GM12874 (cell line): ENCODE measurements around the gene CDKN2B.

Experiments
- CTCF ChIP-seq: IDR thresholded peaks from 2 replicates; pipeline ENCODE4 v1.5.1; 2011; ENCODE audit warnings: low read depth, mild to moderate bottlenecking, control low read depth, low read length, moderate library complexity; ENCODE audit not compliant: insufficient read depth

CDKN2B gene

GRCh38 chr9:22050924-22051323, 41.8 kb upstream of the CDKN2B start:
- no peak for TF ChIP-seq CTCF

DNA sequence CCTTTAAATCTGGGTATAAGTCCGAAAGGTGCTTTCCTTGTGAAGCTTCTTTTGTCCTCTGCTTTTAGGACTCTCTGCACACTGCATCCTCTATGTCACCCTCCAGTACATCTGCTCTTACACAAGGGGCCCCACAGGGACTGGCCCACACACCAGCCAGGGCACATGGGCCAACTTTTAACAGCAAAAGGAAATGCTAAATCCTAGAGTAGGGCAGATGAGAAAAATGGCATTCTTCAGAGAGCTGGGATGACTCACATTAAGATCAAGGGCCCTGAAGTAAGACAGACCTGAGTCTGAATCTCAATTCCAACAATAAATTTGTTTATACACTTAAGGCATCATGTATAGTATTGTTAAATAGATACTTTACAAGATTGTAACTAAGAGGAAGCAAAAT, 40.3 kb upstream of the CDKN2B start:
- no peak for TF ChIP-seq CTCF

- no peak for TF ChIP-seq CTCF
Observed at GRCh38 chr9:22047596-22047995, 38.5 kb upstream of the CDKN2B start.

DNA sequence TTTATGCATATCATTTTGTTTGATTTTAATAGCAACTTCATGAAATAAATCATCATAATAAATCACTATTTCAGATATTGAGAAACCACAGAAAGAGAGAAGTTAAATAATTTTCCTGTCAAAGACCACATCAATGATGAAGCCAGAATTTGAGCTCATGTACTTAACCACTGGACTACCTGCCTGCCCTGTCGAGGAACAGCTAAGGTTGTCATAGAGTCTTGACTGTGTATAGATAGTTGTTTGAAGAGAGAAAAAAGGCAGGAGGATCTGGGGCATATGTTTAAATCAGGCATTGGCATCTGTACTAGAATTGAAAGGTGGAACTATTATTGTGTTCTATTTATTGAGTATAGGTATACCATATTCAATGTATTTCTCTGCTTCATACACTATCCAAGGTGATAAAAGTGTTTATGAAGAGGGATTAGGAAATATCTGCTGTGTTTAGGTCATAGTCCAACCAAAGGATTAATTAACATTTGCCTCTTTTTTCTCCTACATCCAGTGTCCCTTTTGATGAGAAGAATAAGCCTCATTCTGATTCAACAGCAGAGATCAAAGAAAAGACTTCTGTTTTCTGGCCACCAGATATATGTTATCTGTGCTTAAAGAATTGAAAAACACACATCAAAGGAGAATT, 37.3 kb upstream of the CDKN2B start:
- TF ChIP-seq CTCF: no peak

DNA sequence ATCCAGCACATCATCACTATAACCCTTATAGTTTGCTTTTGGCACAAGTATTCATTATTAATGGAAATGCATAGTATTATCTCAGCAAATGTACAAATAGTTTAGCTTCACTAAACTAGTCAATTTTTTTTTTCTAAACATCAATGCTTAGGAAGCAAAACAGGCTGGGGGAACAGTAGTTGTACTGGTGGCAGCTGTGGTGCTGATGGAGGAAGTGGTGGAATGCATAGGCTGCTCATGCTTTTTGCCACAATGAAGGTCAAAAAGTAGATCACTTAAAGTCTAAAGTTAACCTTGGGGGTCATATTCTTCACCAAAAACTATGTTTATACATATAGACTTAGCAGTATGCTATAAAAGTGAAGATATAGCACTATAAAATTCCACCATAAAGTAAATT, 36.3 kb upstream of the CDKN2B start:
- TF ChIP-seq CTCF: no peak

DNA sequence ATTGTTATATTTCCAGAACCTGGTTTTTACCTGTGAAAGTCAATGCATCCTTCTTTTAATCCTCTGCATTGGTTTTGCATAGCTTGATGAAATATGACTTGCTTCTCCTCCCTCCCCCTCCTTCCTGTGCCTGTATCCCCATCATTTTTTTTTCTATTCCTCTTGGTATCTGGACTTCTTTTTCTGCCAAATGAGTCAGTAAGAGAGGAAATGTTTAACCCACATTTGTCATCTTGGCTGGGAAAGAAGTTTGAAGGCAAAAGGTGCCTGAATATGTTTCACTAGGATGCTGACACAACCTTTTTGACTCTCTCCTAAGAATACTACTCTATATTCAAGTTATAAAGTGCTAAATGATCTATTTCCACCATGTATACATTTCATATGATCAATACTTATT, 35.5 kb upstream of the CDKN2B start:
- TF ChIP-seq CTCF: no peak

DNA sequence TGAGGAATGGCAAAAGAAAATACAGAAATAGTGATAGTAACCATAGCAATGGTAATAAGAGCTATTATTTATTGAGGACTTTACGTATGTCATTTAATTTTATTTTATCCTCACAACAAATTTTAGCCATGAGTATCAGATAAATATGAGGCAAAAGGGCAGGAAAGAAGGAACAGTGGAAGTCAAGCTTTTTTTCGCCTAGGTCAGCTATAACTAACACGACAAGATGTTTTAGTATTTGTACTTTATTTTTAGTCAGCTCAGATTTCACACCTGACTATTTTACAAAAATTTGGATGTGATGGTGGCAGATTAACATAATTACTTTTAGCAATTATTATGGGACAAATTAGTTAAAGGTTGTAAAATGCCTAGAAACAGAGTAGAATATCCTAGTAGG, 34.8 kb upstream of the CDKN2B start:
- no peak for TF ChIP-seq CTCF
